ENCODE data around the gene GPRIN2.
"Not testable (repeated sequence)": the region's sequence is repeated elsewhere in the genome, so short reads cannot be mapped to it uniquely, and the experiment has no call there.

Gene GPRIN2

GRCh38 chr10:46537309-46537708 lies 19.1 kb downstream of the GPRIN2 start:
- no peak for DNase-seq (ENCODE audit: low read depth in 2 of 2)

GRCh38 chr10:46536781-46537180 lies 19.7 kb downstream of the GPRIN2 start:
- DNase-seq (ENCODE audit: low read depth in 2 of 2), result no peak

- no peak for DNase-seq (ENCODE audit: low read depth in 2 of 2)
These were observed 20.3 kb downstream of the GPRIN2 start for GRCh38 chr10:46536171-46536570.

- no peak for DNase-seq (ENCODE audit: low read depth in 2 of 2)
These were observed 21.5 kb downstream of the GPRIN2 start for GRCh38 chr10:46534828-46535524.

GRCh38 chr10:46532256-46532655 lies 24.2 kb downstream of the GPRIN2 start:
- not testable (repeated sequence) for DNase-seq (ENCODE audit: low read depth in 2 of 2)

GRCh38 chr10:46530249-46531186 lies 25.9 kb downstream of the GPRIN2 start:
- DNase-seq (ENCODE audit: low read depth in 2 of 2), result no peak

- DNase-seq (ENCODE audit: low read depth in 2 of 2), result not testable (repeated sequence)
These were observed 26.7 kb downstream of the GPRIN2 start for GRCh38 chr10:46529742-46530141.

GRCh38 chr10:46528675-46529615 lies 27.5 kb downstream of the GPRIN2 start:
- DNase-seq (ENCODE audit: low read depth in 2 of 2), result no peak

- DNase-seq (ENCODE audit: low read depth in 2 of 2), result no peak
These were observed 28.2 kb downstream of the GPRIN2 start for GRCh38 chr10:46528171-46528671.

- DNase-seq (ENCODE audit: low read depth in 2 of 2), result no peak
These were observed 29.1 kb downstream of the GPRIN2 start for GRCh38 chr10:46527241-46527811.

- DNase-seq (ENCODE audit: low read depth in 2 of 2), result no peak
These were observed 29.8 kb downstream of the GPRIN2 start for GRCh38 chr10:46526682-46527038.

- no peak for DNase-seq (ENCODE audit: low read depth in 2 of 2)
These were observed 30.4 kb downstream of the GPRIN2 start for GRCh38 chr10:46525824-46526681.

- DNase-seq (ENCODE audit: low read depth in 2 of 2), result no peak
These were observed 31.2 kb downstream of the GPRIN2 start for GRCh38 chr10:46525177-46525823.

- no peak for DNase-seq (ENCODE audit: low read depth in 2 of 2)
These were observed 31.8 kb downstream of the GPRIN2 start for GRCh38 chr10:46524472-46525176.

GRCh38 chr10:46523962-46524471 lies 32.4 kb downstream of the GPRIN2 start:
- no peak for DNase-seq (ENCODE audit: low read depth in 2 of 2)

- no peak for DNase-seq (ENCODE audit: low read depth in 2 of 2)
These were observed 33.1 kb downstream of the GPRIN2 start for GRCh38 chr10:46523119-46523961.

- DNase-seq (ENCODE audit: low read depth in 2 of 2), result no peak
These were observed 34.0 kb downstream of the GPRIN2 start for GRCh38 chr10:46522295-46523118.
